GM12878 (cell line): ENCODE measurements around the gene CGN. TPM values are rescaled to one million over a fixed set of nuclear protein-coding genes. Genes with fewer than 3 reads are reported as not detected.

Experiments used
- ATAC-seq: fragments of 200-7000 bp; cut with Tn5 transposase; 3 replicates; pipeline ENCODE4 v1.9.1; 2020; ENCODE audit warnings: mild to moderate bottlenecking, moderate library complexity
- BruUV-seq: library from RNA; stranded (reverse); fragments of 400-500 nt; replicated peaks from 2 replicates; lab custom pipeline; 2021; lab: Mats Ljungman, UMichigan
- CTCF ChIA-PET: fragments of 300-600 bp; sonication (Branson Sonifier 250); formaldehyde crosslinking; extraction: SDS; loops from one replicate; lab custom pipeline; 2021; ENCODE audit warnings: inconsistent platforms; lab: Yijun Ruan, JAX
- POLR2A ChIA-PET: fragments of 350-600 bp; formaldehyde crosslinking; extraction: SDS; loops from one replicate; lab custom pipeline; 2021; ENCODE audit warnings: inconsistent platforms; lab: Charles Lee
- RAD21 ChIA-PET: fragments of 300-600 bp; sonication (Branson Sonifier 250); formaldehyde crosslinking; loops from one replicate; lab custom pipeline; 2023; ENCODE audit warnings: antibody characterized with exemption; ENCODE audit not compliant: unreplicated experiment; lab: Charles Lee
- SMC1A ChIA-PET: fragments of 300-600 bp; sonication (Branson Sonifier 250); formaldehyde crosslinking; loops from one replicate; lab custom pipeline; 2023; ENCODE audit not compliant: unreplicated experiment, uncharacterized antibody; lab: Charles Lee
- DNase-seq: peaks from one replicate; pipeline ENCODE4 v3.0.0-alpha.2; 2011; ENCODE audit warnings: low read depth, low spot score
- FAIRE-seq: peaks from 3 replicates; lab custom pipeline; 2011; peaks lifted over from hg19 to GRCh38; lab: Jason Lieb, UNC
- H2AFZ ChIP-seq: 2 replicates; pipeline ENCODE4 v1.6.0; 2011; ENCODE audit warnings: low read depth, low read length, control low read depth; ENCODE audit not compliant: control insufficient read depth
- H3K27ac ChIP-seq: 2 replicates; pipeline ENCODE4 v1.5.1; 2011; ENCODE audit warnings: control low read depth; ENCODE audit not compliant: control insufficient read depth, insufficient read depth
- H3K27me3 ChIP-seq, 2 experiments: replicated peaks in 1 of 2; 2 replicates each; pipeline versions ENCODE4 v1.6.0 to v1.6.1; 2011; ENCODE audit warnings: low read length in 1 of 2; ENCODE audit not compliant: control insufficient read depth in 2 of 2, insufficient read depth in 2 of 2
- H3K36me3 ChIP-seq, 2 experiments: 2 replicates each; pipeline ENCODE4 v1.5.1; 2011; ENCODE audit warnings: low read length in 1 of 2; ENCODE audit not compliant: control insufficient read depth in 2 of 2, insufficient read depth in 2 of 2
- H3K4me1 ChIP-seq: 2 replicates; pipeline ENCODE4 v1.6.1; 2011; ENCODE audit warnings: mild to moderate bottlenecking, low read length, moderate library complexity, mixed read lengths; ENCODE audit not compliant: control insufficient read depth, insufficient read depth
- H3K4me2 ChIP-seq: 2 replicates; pipeline ENCODE4 v1.6.0; 2011; ENCODE audit warnings: control low read depth; ENCODE audit not compliant: control insufficient read depth, insufficient read depth
- H3K4me3 ChIP-seq: fragments of 200-600 bp; sonication (generic); 2 replicates; pipeline ENCODE4 v1.5.1; 2016
- H3K79me2 ChIP-seq: 2 replicates; pipeline ENCODE4 v1.6.0; 2011; ENCODE audit warnings: low read length; ENCODE audit not compliant: control insufficient read depth, insufficient read depth
- H3K9ac ChIP-seq: 2 replicates; pipeline ENCODE4 v1.8.0; 2011; ENCODE audit warnings: low read length, control low read depth, mixed read lengths; ENCODE audit not compliant: control insufficient read depth, insufficient read depth
- H3K9me3 ChIP-seq: replicated peaks from 3 replicates; pipeline ENCODE4 v1.5.1; 2011; ENCODE audit warnings: mild to moderate bottlenecking, low read length; ENCODE audit not compliant: control insufficient read depth, insufficient read depth
- H4K20me1 ChIP-seq: 2 replicates; pipeline ENCODE4 v1.6.0; 2011; ENCODE audit not compliant: control insufficient read depth, insufficient read depth
- BCL11A ChIP-seq: IDR thresholded peaks from 2 replicates; pipeline ENCODE4 v1.6.1; 2011; ENCODE audit warnings: low read depth, low read length
- CEBPB ChIP-seq, 2 experiments: fragments of 150-350 bp in 1 of 2; IDR thresholded peaks; 2 replicates each; pipeline ENCODE4 v1.6.1; 2012 to 2014; ENCODE audit warnings: low read depth in 2 of 2, low read length in 2 of 2, borderline replicate concordance in 1 of 2, inconsistent platforms in 1 of 2
- CHD4 ChIP-seq: fragments of 200-600 bp; sonication (generic); IDR thresholded peaks from 2 replicates; pipeline ENCODE4 v1.6.1; 2016; ENCODE audit warnings: mild to moderate bottlenecking
- CTCF ChIP-seq, 3 experiments: IDR thresholded peaks in 2 of 3; conservative IDR thresholded peaks in 1 of 3; 2 replicates each; pipeline ENCODE4 v1.5.1; 2011; ENCODE audit warnings: low read depth in 3 of 3, low read length in 3 of 3, mild to moderate bottlenecking in 3 of 3, control low read depth in 2 of 3, moderate library complexity in 2 of 3, inconsistent platforms in 1 of 3, mixed read lengths in 1 of 3; ENCODE audit not compliant: control insufficient read depth in 2 of 3, insufficient read depth in 1 of 3; ENCODE audit errors: extremely low read depth in 1 of 3
- EGR1 ChIP-seq, 2 experiments: IDR thresholded peaks; 1 replicate in 1 of 2; 2 replicates in 1 of 2; pipeline ENCODE4 v1.6.1; 2011 to 2012; ENCODE audit warnings: low read depth in 2 of 2, low read length in 2 of 2, borderline replicate concordance in 1 of 2, mild to moderate bottlenecking in 1 of 2, moderate library complexity in 1 of 2
- HDAC6 ChIP-seq: fragments of 200-600 bp; sonication (generic); IDR thresholded peaks from one replicate; pipeline ENCODE4 v1.8.0; 2017; ENCODE audit warnings: antibody characterized with exemption; ENCODE audit not compliant: unreplicated experiment
- LARP7 ChIP-seq: fragments of 450-650 bp; IDR thresholded peaks from 2 replicates; pipeline ENCODE4 v1.6.1; 2017; ENCODE audit warnings: mild to moderate bottlenecking
- MYB ChIP-seq: fragments of 150-350 bp; IDR thresholded peaks from 2 replicates; pipeline ENCODE4 v1.6.1; 2014; ENCODE audit warnings: mild to moderate bottlenecking, low read depth, low read length, borderline replicate concordance
- NFYA ChIP-seq: IDR thresholded peaks from 2 replicates; pipeline ENCODE4 v1.6.1; 2011; ENCODE audit warnings: low read depth, mild to moderate bottlenecking, low read length, improper control_type of control experiment, borderline replicate concordance
- NR2C1 ChIP-seq: fragments of 450-650 bp; IDR thresholded peaks from 2 replicates; pipeline ENCODE4 v1.6.1; 2017; ENCODE audit warnings: antibody characterized with exemption, mild to moderate bottlenecking, moderate library complexity
- NRF1 ChIP-seq: conservative IDR thresholded peaks from 2 replicates; pipeline ENCODE4 v1.6.1; 2011; ENCODE audit warnings: mild to moderate bottlenecking, low read depth, low read length, improper control_type of control experiment
- POLR2AphosphoS2 ChIP-seq: IDR thresholded peaks from 2 replicates; pipeline ENCODE4 v1.6.1; 2011; ENCODE audit warnings: low read depth, mild to moderate bottlenecking, low read length, improper control_type of control experiment, moderate library complexity
- RELA ChIP-seq: fragments of 450-650 bp; IDR thresholded peaks from 2 replicates; pipeline ENCODE4 v1.8.0; 2014; ENCODE audit warnings: borderline replicate concordance; ENCODE audit not compliant: partially characterized antibody
- ZNF687 ChIP-seq: fragments of 450-650 bp; IDR thresholded peaks from 2 replicates; pipeline ENCODE4 v1.6.1; 2017; ENCODE audit warnings: mild to moderate bottlenecking, moderate library complexity
- WGBS: methylation state at CpG from one replicate; pipeline ENCODE4 v1.1.6; 2016; ENCODE audit warnings: low lambda C conversion rate; ENCODE audit not compliant: insufficient replicate concordance, insufficient coverage; ENCODE audit errors: missing lambda C conversion rate; 5-methylcytosine and 5-hydroxymethylcytosine counted together
- in situ Hi-C: fragments of 300-500 bp; cut with MboI; formaldehyde crosslinking; loops from 9 replicates; pipeline ENCODE4 v1.14.3; 2018; ENCODE audit warnings: mixed read lengths
- intact Hi-C: fragments of 100-400 bp; cut with micrococcal nuclease; formaldehyde crosslinking; loops from one replicate; pipeline ENCODE4 v1.14.2; 2022; ENCODE audit not compliant: unreplicated experiment
- polyA plus RNA-seq, 11 experiments: library from polyadenylated mRNA; depleted of rRNA in 4 of 11; unstranded in 6 of 11; stranded (reverse) in 5 of 11; fragments of >200 nt; fragmentation: Nextera tagmentation in 4 of 11; fragmentation: Illumina TruSeq in 1 of 11; extraction: Ambion mirVana in 4 of 11; extraction: Trizol in 1 of 11; gene quantifications; 1 replicate in 1 of 11; 2 replicates in 10 of 11; pipeline versions ENCODE4 v1.2.1 to v1.2.3, GENCODE V29; 2011 to 2016; ENCODE audit warnings: inconsistent platforms in 2 of 11, missing spikeins in 2 of 11, low read depth in 1 of 11
- total RNA-seq, 4 experiments: library from RNA; depleted of rRNA in 3 of 4; stranded (reverse); fragments of >200 nt in 3 of 4; fragmentation: Illumina TruSeq in 1 of 4; extraction: Trizol in 1 of 4; gene quantifications; 2 replicates each; pipeline versions ENCODE4 v1.2.1 to v1.2.3, GENCODE V29; 2013 to 2021
- TF ChIP-seq, protein P1 (sequence below): fragments of 450-650 bp; IDR thresholded peaks from 2 replicates; pipeline ENCODE4 v1.6.1; 2017; ENCODE audit warnings: borderline replicate concordance

Gene CGN
- total and polyA plus RNA-seq, 10 of the 15 experiments (the other 5 are each of a cell fraction or from before 2014, with no cell fraction given) = 0.11 to 6.5 (median 3.4) TPM

GRCh38 chr1:151494741-151495281, 16.4 kb upstream of the CGN start:
- ChIA-PET POLR2A (interaction anchor here (0.6 to 2.7 kb wide), 5 partner anchors 23 to 212 kb away, joined by 3 to 10 read pairs (median 4); no protein-coding TSS in a partner anchor), SMC1A (interaction anchor here (0.7 to 1.6 kb wide), 5 partner anchors 9 to 97 kb away, joined by 3 to 5 read pairs (median 4); no protein-coding TSS in a partner anchor), CTCF (interaction anchor here (0.5 to 0.9 kb wide), 4 partner anchors 10 to 154 kb away, joined by 3 to 6 read pairs (median 4); no protein-coding TSS in a partner anchor), RAD21 (interaction anchor here (0.6 to 2.6 kb wide), 6 partner anchors 20 to 345 kb away, joined by 3 to 10 read pairs (median 4); partner anchors contain the start of gene C2CD4D)
- Histone ChIP-seq H4K20me1 (no peaks in the 10 kb centered on the region), H3K4me3 (no peak overlapping the region), H3K79me2 (no peaks in the 10 kb centered on the region), H3K4me2 (no peak overlapping the region), H3K36me3 (no peaks in the 10 kb centered on the region), H3K27ac (no peak overlapping the region), H3K9ac (no peak overlapping the region), H3K9me3 (no peaks in the 10 kb centered on the region), H2AFZ (no peak overlapping the region), H3K4me1 (peaks cover 4% of the 10 kb centered on the region), H3K27me3 (no peaks in the 10 kb centered on the region)
- ATAC-seq (peak; percentile 80), DNase-seq (no peak), FAIRE-seq (no peak)
- in situ Hi-C loops (no loop called here), intact Hi-C loops (no loop called here)
- no TSS peak for BruUV-seq
- 9% methylated on average over 1 of the region's 1 CpG for WGBS
- TF ChIP-seq CTCF (IDR thresholded peaks at IDR 0.05 in 2 of 3, conservative IDR thresholded peaks at IDR 0.05 in 1 of 3; ENCODE audit: control insufficient read depth in 2 of 3, extremely low read depth in 1 of 3, insufficient read depth in 1 of 3, low read depth in 3 of 3, low read length in 3 of 3) (no peak), LARP7 (no peak), HDAC6 (no peak), CHD4 (no peak), MYB (no peak), NRF1 (no peak), BCL11A (peak; percentile 76; the same call in 1 of the 2 replicates), POLR2AphosphoS2 (no peak), EGR1 (IDR thresholded peaks at IDR 0.05; ENCODE audit: borderline replicate concordance in 1 of 2, low read depth in 2 of 2, low read length in 2 of 2) (no peak), RELA (no peak), ZNF687 (no peak), CEBPB (IDR thresholded peaks at IDR 0.05; ENCODE audit: borderline replicate concordance in 1 of 2, low read depth in 2 of 2, low read length in 2 of 2) (no peak), NR2C1 (no peak), NFYA (no peak)
- TF ChIP-seq, protein P1, sequence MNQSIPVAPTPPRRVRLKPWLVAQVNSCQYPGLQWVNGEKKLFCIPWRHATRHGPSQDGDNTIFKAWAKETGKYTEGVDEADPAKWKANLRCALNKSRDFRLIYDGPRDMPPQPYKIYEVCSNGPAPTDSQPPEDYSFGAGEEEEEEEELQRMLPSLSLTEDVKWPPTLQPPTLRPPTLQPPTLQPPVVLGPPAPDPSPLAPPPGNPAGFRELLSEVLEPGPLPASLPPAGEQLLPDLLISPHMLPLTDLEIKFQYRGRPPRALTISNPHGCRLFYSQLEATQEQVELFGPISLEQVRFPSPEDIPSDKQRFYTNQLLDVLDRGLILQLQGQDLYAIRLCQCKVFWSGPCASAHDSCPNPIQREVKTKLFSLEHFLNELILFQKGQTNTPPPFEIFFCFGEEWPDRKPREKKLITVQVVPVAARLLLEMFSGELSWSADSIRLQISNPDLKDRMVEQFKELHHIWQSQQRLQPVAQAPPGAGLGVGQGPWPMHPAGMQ = no peak
